Measurements from ENCODE around the gene ARID5A. TPM values are rescaled to one million over a fixed set of nuclear protein-coding genes. Genes with fewer than 3 reads are reported as not detected.
A peak's percentile ranks its signal among the peaks of the same experiment; 100 is the strongest.

ARID5A gene
- total and polyA plus RNA-seq, 10 of the 15 experiments (the other 5 are each of a cell fraction or from before 2014, with no cell fraction given), result 0.76 to 87.1 (median 37.6) TPM

- TF ChIP-seq, protein P1, sequence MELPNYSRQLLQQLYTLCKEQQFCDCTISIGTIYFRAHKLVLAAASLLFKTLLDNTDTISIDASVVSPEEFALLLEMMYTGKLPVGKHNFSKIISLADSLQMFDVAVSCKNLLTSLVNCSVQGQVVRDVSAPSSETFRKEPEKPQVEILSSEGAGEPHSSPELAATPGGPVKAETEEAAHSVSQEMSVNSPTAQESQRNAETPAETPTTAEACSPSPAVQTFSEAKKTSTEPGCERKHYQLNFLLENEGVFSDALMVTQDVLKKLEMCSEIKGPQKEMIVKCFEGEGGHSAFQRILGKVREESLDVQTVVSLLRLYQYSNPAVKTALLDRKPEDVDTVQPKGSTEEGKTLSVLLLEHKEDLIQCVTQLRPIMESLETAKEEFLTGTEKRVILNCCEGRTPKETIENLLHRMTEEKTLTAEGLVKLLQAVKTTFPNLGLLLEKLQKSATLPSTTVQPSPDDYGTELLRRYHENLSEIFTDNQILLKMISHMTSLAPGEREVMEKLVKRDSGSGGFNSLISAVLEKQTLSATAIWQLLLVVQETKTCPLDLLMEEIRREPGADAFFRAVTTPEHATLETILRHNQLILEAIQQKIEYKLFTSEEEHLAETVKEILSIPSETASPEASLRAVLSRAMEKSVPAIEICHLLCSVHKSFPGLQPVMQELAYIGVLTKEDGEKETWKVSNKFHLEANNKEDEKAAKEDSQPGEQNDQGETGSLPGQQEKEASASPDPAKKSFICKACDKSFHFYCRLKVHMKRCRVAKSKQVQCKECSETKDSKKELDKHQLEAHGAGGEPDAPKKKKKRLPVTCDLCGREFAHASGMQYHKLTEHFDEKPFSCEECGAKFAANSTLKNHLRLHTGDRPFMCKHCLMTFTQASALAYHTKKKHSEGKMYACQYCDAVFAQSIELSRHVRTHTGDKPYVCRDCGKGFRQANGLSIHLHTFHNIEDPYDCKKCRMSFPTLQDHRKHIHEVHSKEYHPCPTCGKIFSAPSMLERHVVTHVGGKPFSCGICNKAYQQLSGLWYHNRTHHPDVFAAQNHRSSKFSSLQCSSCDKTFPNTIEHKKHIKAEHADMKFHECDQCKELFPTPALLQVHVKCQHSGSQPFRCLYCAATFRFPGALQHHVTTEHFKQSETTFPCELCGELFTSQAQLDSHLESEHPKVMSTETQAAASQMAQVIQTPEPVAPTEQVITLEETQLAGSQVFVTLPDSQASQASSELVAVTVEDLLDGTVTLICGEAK (IDR thresholded peaks at IDR 0.05; ENCODE audit: borderline replicate concordance), result no peak
- TF ChIP-seq EP300 (IDR thresholded peaks at IDR 0.05; ENCODE audit: borderline replicate concordance in 1 of 2, control insufficient read depth in 1 of 2, low read depth in 2 of 2, low read length in 2 of 2) (peak in 1 of 2 experiments; percentile 62; a peak in 1 of 4 replicates), MXI1 (IDR thresholded peaks at IDR 0.05; ENCODE audit: low read depth, low read length) (no peak), CREB1 (IDR thresholded peaks at IDR 0.05; ENCODE audit: low read depth) (peak; percentile 19; the same call in 1 of the 2 replicates), MTA3 (IDR thresholded peaks at IDR 0.05; ENCODE audit: borderline replicate concordance, low read length) (no peak), POU2F2 (IDR thresholded peaks at IDR 0.05; ENCODE audit: borderline replicate concordance, low read depth, low read length) (no peak), PAX5 (IDR thresholded peaks at IDR 0.05; ENCODE audit: borderline replicate concordance, low read depth, low read length) (no peak), GATAD2B (conservative IDR thresholded peaks at IDR 0.05; ENCODE audit: low read depth) (peak; percentile 24; the same call in 1 of the 2 replicates), SMARCA5 (IDR thresholded peaks at IDR 0.05) (peak; percentile 56; the same call in 1 of the 2 replicates), BCL3 (IDR thresholded peaks at IDR 0.05; ENCODE audit: borderline replicate concordance, insufficient read depth, low read depth, low read length, poor library complexity, severe bottlenecking) (peak; percentile 50), BCLAF1 (IDR thresholded peaks at IDR 0.05) (no peak), ZNF384 (IDR thresholded peaks at IDR 0.05; ENCODE audit: borderline replicate concordance, low read depth, low read length) (peak; percentile 69), SMAD1 (IDR thresholded peaks at IDR 0.05; ENCODE audit: low read depth, partially characterized antibody) (peak; percentile 32), TCF12 (IDR thresholded peaks at IDR 0.05; ENCODE audit: low read depth, low read length) (peak; percentile 57; the same call in 1 of the 2 replicates)
- TF ChIP-seq, protein P2, sequence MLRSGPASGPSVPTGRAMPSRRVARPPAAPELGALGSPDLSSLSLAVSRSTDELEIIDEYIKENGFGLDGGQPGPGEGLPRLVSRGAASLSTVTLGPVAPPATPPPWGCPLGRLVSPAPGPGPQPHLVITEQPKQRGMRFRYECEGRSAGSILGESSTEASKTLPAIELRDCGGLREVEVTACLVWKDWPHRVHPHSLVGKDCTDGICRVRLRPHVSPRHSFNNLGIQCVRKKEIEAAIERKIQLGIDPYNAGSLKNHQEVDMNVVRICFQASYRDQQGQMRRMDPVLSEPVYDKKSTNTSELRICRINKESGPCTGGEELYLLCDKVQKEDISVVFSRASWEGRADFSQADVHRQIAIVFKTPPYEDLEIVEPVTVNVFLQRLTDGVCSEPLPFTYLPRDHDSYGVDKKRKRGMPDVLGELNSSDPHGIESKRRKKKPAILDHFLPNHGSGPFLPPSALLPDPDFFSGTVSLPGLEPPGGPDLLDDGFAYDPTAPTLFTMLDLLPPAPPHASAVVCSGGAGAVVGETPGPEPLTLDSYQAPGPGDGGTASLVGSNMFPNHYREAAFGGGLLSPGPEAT (IDR thresholded peaks at IDR 0.05; ENCODE audit: low read depth), result peak; percentile 89
These were observed 8.4 kb upstream of the ARID5A start (continued) for GRCh38 chr2:96528006-96528699.

All from GM12878 (cell line).